ENCODE measurements around the gene SKAP1.
"Not testable (repeated sequence)": the region's sequence is repeated elsewhere in the genome, so short reads cannot be mapped to it uniquely, and the experiment has no call there.

- not testable (repeated sequence) for TF ChIP-seq CTCF, POLR2AphosphoS5 (IDR thresholded peaks at IDR 0.05)
Measured at GRCh38 chr17:48449335-48449734, 19.3 kb upstream of the SKAP1 start.

Measured in esophagus muscularis mucosa (tissue), 3 donors.